B cell (primary cell): ENCODE results near the gene RIPK1. TPM values are rescaled to one million over a fixed set of nuclear protein-coding genes. Genes with fewer than 3 reads are reported as not detected.

Source experiments
- ATAC-seq: fragments of 200-7000 bp; cut with Tn5 transposase; one replicate; pipeline ENCODE4 v1.10.0; 2021; ENCODE audit warnings: low read depth, mild to moderate bottlenecking, moderate number of reproducible peaks, moderate library complexity
- CTCF ChIA-PET: fragments of 350-600 bp; sonication (Branson Sonifier 250); formaldehyde crosslinking; loops from one replicate; lab custom pipeline; 2021; ENCODE audit warnings: antibody characterized with exemption, inconsistent platforms; lab: Charles Lee
- POLR2A ChIA-PET: fragments of 350-600 bp; sonication (Branson Sonifier 250); formaldehyde crosslinking; loops from one replicate; lab custom pipeline; 2021; ENCODE audit warnings: antibody characterized with exemption; lab: Charles Lee
- DNase-seq: peaks from one replicate; pipeline ENCODE4 v3.0.0; 2013
- H2AFZ ChIP-seq: 2 replicates; pipeline ENCODE4 v1.6.1; 2012; ENCODE audit warnings: mild to moderate bottlenecking, low read depth, low read length; ENCODE audit not compliant: insufficient read depth, poor library complexity, severe bottlenecking
- H3K27ac ChIP-seq, 2 donors: 1 replicate in 1 of 2; 2 replicates in 1 of 2; pipeline ENCODE4 v1.5.1; 2012 to 2013; ENCODE audit warnings: low read length in 2 of 2, mild to moderate bottlenecking in 2 of 2, moderate library complexity in 1 of 2
- H3K27me3 ChIP-seq, 4 experiments: fragments of 200-600 bp in 1 of 4; sonication (generic) in 1 of 4; replicated peaks in 1 of 4; 1 replicate in 2 of 4; 2 replicates in 2 of 4; pipeline versions ENCODE4 v1.6.1 to v1.7.0; 2013 to 2016; ENCODE audit warnings: low read length in 3 of 4, mild to moderate bottlenecking in 2 of 4, mixed read lengths in 1 of 4, moderate library complexity in 1 of 4; ENCODE audit not compliant: insufficient read depth in 4 of 4, control insufficient read depth in 3 of 4; ENCODE audit errors: control extremely low read depth in 1 of 4
- H3K36me3 ChIP-seq, 2 experiments: replicated peaks in 1 of 2; 1 replicate in 1 of 2; 2 replicates in 1 of 2; pipeline versions ENCODE4 v1.6.1 to v1.7.1; 2013; ENCODE audit warnings: low read length in 1 of 2; ENCODE audit not compliant: insufficient read depth in 2 of 2, control insufficient read depth in 1 of 2; ENCODE audit errors: control extremely low read depth in 1 of 2, extremely low read depth in 1 of 2
- H3K4me1 ChIP-seq, 2 donors: fragments of 200-600 bp in 1 of 2; sonication (generic) in 1 of 2; 1 replicate in 1 of 2; 2 replicates in 1 of 2; pipeline versions ENCODE4 v1.5.1 to v1.6.1; 2013 to 2017; ENCODE audit warnings: low read length in 2 of 2; ENCODE audit not compliant: control insufficient read depth in 2 of 2, insufficient read depth in 2 of 2
- H3K4me2 ChIP-seq: replicated peaks from 2 replicates; pipeline ENCODE3; 2012; ENCODE audit warnings: mild to moderate bottlenecking, low read depth, low read length; ENCODE audit not compliant: poor library complexity, severe bottlenecking
- H3K4me3 ChIP-seq, 5 experiments: fragments of 200-600 bp in 1 of 5; sonication (generic) in 1 of 5; 1 replicate in 3 of 5; 2 replicates in 2 of 5; pipeline versions ENCODE4 v1.5.1 to v1.7.0; 2011 to 2016; ENCODE audit warnings: low read length in 4 of 5, mild to moderate bottlenecking in 4 of 5, low read depth in 2 of 5, control low read depth in 1 of 5, moderate library complexity in 1 of 5; ENCODE audit not compliant: insufficient read depth in 1 of 5; ENCODE audit errors: control extremely low read depth in 1 of 5, extremely low read depth in 1 of 5
- H3K79me2 ChIP-seq: fragments of 200-600 bp; sonication (generic); one replicate; pipeline ENCODE4 v1.6.0; 2016; ENCODE audit warnings: low read length; ENCODE audit not compliant: control insufficient read depth, insufficient read depth
- H3K9ac ChIP-seq: fragments of 200-600 bp; sonication (generic); 2 replicates; pipeline ENCODE4 v1.6.1; 2017; ENCODE audit warnings: mild to moderate bottlenecking, low read length, moderate library complexity
- H3K9me3 ChIP-seq, 3 donors: one replicate each; pipeline versions ENCODE4 v1.6.1 to v1.7.1; 2013; ENCODE audit warnings: low read length in 2 of 3; ENCODE audit not compliant: control insufficient read depth in 2 of 3, insufficient read depth in 1 of 3; ENCODE audit errors: control extremely low read depth in 1 of 3
- H4K20me1 ChIP-seq: 2 replicates; pipeline ENCODE4 v1.6.0; 2012; ENCODE audit warnings: mild to moderate bottlenecking, low read length; ENCODE audit not compliant: insufficient read depth, control insufficient read depth, poor library complexity, severe bottlenecking
- H3K27ac Mint-ChIP-seq: one replicate; pipeline ENCODE4 v1.8.0; 2021; ENCODE audit warnings: mixed read lengths
- H3K27me3 Mint-ChIP-seq: one replicate; pipeline ENCODE4 v1.8.0; 2021; ENCODE audit warnings: mixed read lengths
- H3K4me1 Mint-ChIP-seq: one replicate; pipeline ENCODE4 v1.8.0; 2021; ENCODE audit warnings: mixed read lengths
- H3K4me3 Mint-ChIP-seq: one replicate; pipeline ENCODE4 v1.8.0; 2021; ENCODE audit warnings: mixed read lengths
- H3K9me3 Mint-ChIP-seq: one replicate; pipeline ENCODE4 v1.8.0; 2022; ENCODE audit warnings: mixed read lengths; ENCODE audit not compliant: insufficient read depth
- CTCF ChIP-seq: fragments of 200-600 bp; IDR thresholded peaks from one replicate; pipeline ENCODE4 v1.8.0; 2022; ENCODE audit warnings: antibody characterized with exemption, mild to moderate bottlenecking
- EZH2 ChIP-seq: IDR thresholded peaks from 2 replicates; pipeline ENCODE4 v1.6.1; 2012; ENCODE audit warnings: borderline replicate concordance, low read depth, mild to moderate bottlenecking, moderate library complexity, low read length; ENCODE audit not compliant: insufficient read depth, poor library complexity, severe bottlenecking
- WGBS: methylation state at CpG from one replicate; pipeline ENCODE4 v1.1.5; 2013; ENCODE audit warnings: missing lambda C conversion rate; ENCODE audit not compliant: insufficient coverage; 5-methylcytosine and 5-hydroxymethylcytosine counted together
- intact Hi-C: fragments of 100-400 bp; cut with micrococcal nuclease; formaldehyde crosslinking; loops from one replicate; pipeline ENCODE4 v1.10.0; 2022
- polyA plus RNA-seq: library from polyadenylated mRNA; depleted of rRNA; stranded (reverse); fragments of >200 nt; gene quantifications from 2 replicates; pipeline ENCODE4 v1.2.3, GENCODE V29; 2012
- total RNA-seq, 2 donors: library from RNA; stranded (reverse); fragments of 120-200 nt in 1 of 2; gene quantifications; 1 replicate in 1 of 2; 2 replicates in 1 of 2; pipeline versions ENCODE4 v1.2.3 to v1.2.4, GENCODE V29; 2013 to 2022

Gene RIPK1
- total and polyA plus RNA-seq, 2 donors (not counting 1 experiment from before 2014, with no cell fraction given) = 7.3 to 26.2 TPM

- ATAC-seq = no peak
- Mint-ChIP-seq H3K4me1 (no peaks in the 10 kb centered on the region), H3K4me3 (no peak overlapping the region), H3K9me3 (no peaks in the 10 kb centered on the region), H3K27ac (no peak overlapping the region), H3K27me3 (peaks cover 26% of the 10 kb centered on the region)
- Histone ChIP-seq H3K79me2 (no peaks in the 10 kb centered on the region), H2AFZ (no peak overlapping the region), H4K20me1 (no peaks in the 10 kb centered on the region), H3K36me3 (no peaks in the 10 kb centered on the region), H3K4me3 (no peak overlapping the region), H3K27me3 (peaks cover 0 to 9% (median 0%) of the 10 kb centered on the region in 4 experiments), H3K4me1 (no peaks in the 10 kb centered on the region), H3K9ac (no peak overlapping the region), H3K27ac (no peak overlapping the region), H3K4me2 (no peak overlapping the region), H3K9me3 (no peaks in the 10 kb centered on the region)
- no peak for TF ChIP-seq EZH2
- TF ChIP-seq CTCF = no peak
- intact Hi-C loops = no loop called here
- ChIA-PET POLR2A (no interaction called here), CTCF (no interaction called here)
- 72% methylated on average over 3 of the region's 5 CpGs for WGBS
- DNase-seq = no peak
These were observed 22.9 kb upstream of the RIPK1 start for GRCh38 chr6:3045369-3045768.

GRCh38 chr6:3045777-3046176 is 22.5 kb upstream of the RIPK1 start:
- Histone ChIP-seq H3K4me1 (no peaks in the 10 kb centered on the region), H3K79me2 (no peaks in the 10 kb centered on the region), H3K27ac (no peak overlapping the region), H3K4me3 (no peak overlapping the region), H3K9me3 (no peaks in the 10 kb centered on the region), H3K9ac (no peak overlapping the region), H3K27me3 (peaks cover 0 to 9% (median 0%) of the 10 kb centered on the region in 4 experiments), H2AFZ (no peak overlapping the region), H4K20me1 (no peaks in the 10 kb centered on the region), H3K4me2 (no peak overlapping the region), H3K36me3 (no peaks in the 10 kb centered on the region)
- ATAC-seq = no peak
- no peak for TF ChIP-seq EZH2
- TF ChIP-seq CTCF = no peak
- no peaks in the 10 kb centered on the region for H3K4me1 Mint-ChIP-seq
- H3K9me3 Mint-ChIP-seq = no peaks in the 10 kb centered on the region
- ChIA-PET POLR2A (no interaction called here), CTCF (no interaction called here)
- H3K4me3 Mint-ChIP-seq = no peak overlapping the region
- no peak overlapping the region for H3K27ac Mint-ChIP-seq
- no CpG with 5 or more reads among the region's 1 CpG for whole genome bisulfite sequencing
- DNase-seq = no peak
- peaks cover 27% of the 10 kb centered on the region for H3K27me3 Mint-ChIP-seq
- intact Hi-C loops = no loop called here
